IPS-18a (cell line): ENCODE data around the gene AQP12B.

ENCODE experiments used
- H3K27ac ChIP-seq: one replicate; pipeline ENCODE4 v1.5.1; 2013; ENCODE audit warnings: low read length
- H3K27me3 ChIP-seq: one replicate; pipeline ENCODE4 v1.6.1; 2013; ENCODE audit warnings: mild to moderate bottlenecking, low read length; ENCODE audit not compliant: control insufficient read depth, insufficient read depth
- H3K36me3 ChIP-seq: one replicate; pipeline ENCODE4 v1.6.1; 2013; ENCODE audit warnings: low read depth, low read length; ENCODE audit not compliant: control insufficient read depth
- H3K4me1 ChIP-seq: one replicate; pipeline ENCODE4 v1.6.1; 2013; ENCODE audit warnings: low read depth, low read length; ENCODE audit not compliant: control insufficient read depth
- H3K4me3 ChIP-seq: one replicate; pipeline ENCODE4 v1.5.1; 2013; ENCODE audit warnings: low read length
- H3K9ac ChIP-seq: one replicate; pipeline ENCODE4 v1.6.1; 2013; ENCODE audit warnings: mild to moderate bottlenecking, low read length, moderate library complexity
- H3K9me3 ChIP-seq: one replicate; pipeline ENCODE4 v1.6.1; 2013; ENCODE audit warnings: low read depth, low read length; ENCODE audit not compliant: control insufficient read depth

AQP12B gene

GRCh38 chr2:240630771-240631547, 51.7 kb downstream of the AQP12B start:
- Histone ChIP-seq H3K9ac (no peak overlapping the region), H3K27ac (no peak overlapping the region), H3K9me3 (peaks cover 6% of the 10 kb centered on the region), H3K27me3 (no peaks in the 10 kb centered on the region), H3K4me3 (no peak overlapping the region), H3K36me3 (no peaks in the 10 kb centered on the region), H3K4me1 (no peaks in the 10 kb centered on the region)

- Histone ChIP-seq H3K4me3 (no peak overlapping the region), H3K9me3 (peaks cover 6% of the 10 kb centered on the region), H3K9ac (no peak overlapping the region), H3K4me1 (no peaks in the 10 kb centered on the region), H3K27me3 (no peaks in the 10 kb centered on the region), H3K36me3 (no peaks in the 10 kb centered on the region), H3K27ac (no peak overlapping the region)
Observed at GRCh38 chr2:240629968-240630770, 52.5 kb downstream of the AQP12B start.

GRCh38 chr2:240629619-240629967, 53.1 kb downstream of the AQP12B start:
- Histone ChIP-seq H3K9me3 (peaks cover 6% of the 10 kb centered on the region), H3K27ac (no peak overlapping the region), H3K4me1 (no peaks in the 10 kb centered on the region), H3K36me3 (no peaks in the 10 kb centered on the region), H3K4me3 (no peak overlapping the region), H3K9ac (no peak overlapping the region), H3K27me3 (no peaks in the 10 kb centered on the region)

- Histone ChIP-seq H3K9me3 (peaks cover 5% of the 10 kb centered on the region), H3K36me3 (no peaks in the 10 kb centered on the region), H3K4me3 (no peak overlapping the region), H3K27ac (no peak overlapping the region), H3K4me1 (no peaks in the 10 kb centered on the region), H3K9ac (no peak overlapping the region), H3K27me3 (no peaks in the 10 kb centered on the region)
Observed at GRCh38 chr2:240628808-240629618, 53.7 kb downstream of the AQP12B start.

DNA sequence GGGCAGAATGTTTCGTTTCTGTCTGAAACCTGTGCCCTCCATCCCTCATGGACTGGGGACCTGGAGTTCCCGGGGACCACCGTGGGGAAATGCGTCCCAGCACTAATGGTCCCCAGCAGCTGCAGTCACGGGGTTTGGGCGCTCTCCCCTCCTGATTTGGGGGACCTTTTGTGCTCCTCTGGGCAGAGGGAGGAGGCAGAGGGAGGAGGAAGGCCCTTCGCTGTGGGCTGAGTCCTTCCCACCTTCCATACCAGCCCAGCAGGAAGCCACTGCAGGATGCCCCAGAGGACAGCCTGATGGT, 54.2 kb downstream of the AQP12B start:
- H3K4me1 ChIP-seq = no peaks in the 10 kb centered on the region
- H3K9ac ChIP-seq = no peak overlapping the region
- no peak overlapping the region for H3K27ac ChIP-seq
- H3K4me3 ChIP-seq = no peak overlapping the region
- no peaks in the 10 kb centered on the region for H3K36me3 ChIP-seq
- no peaks in the 10 kb centered on the region for H3K9me3 ChIP-seq
- H3K27me3 ChIP-seq = no peaks in the 10 kb centered on the region

GRCh38 chr2:240627736-240628506, 54.8 kb downstream of the AQP12B start:
- no peak overlapping the region for H3K9ac ChIP-seq
- no peaks in the 10 kb centered on the region for H3K9me3 ChIP-seq
- H3K36me3 ChIP-seq = no peaks in the 10 kb centered on the region
- no peak overlapping the region for H3K4me3 ChIP-seq
- no peaks in the 10 kb centered on the region for H3K27me3 ChIP-seq
- no peak overlapping the region for H3K27ac ChIP-seq
- no peaks in the 10 kb centered on the region for H3K4me1 ChIP-seq

DNA sequence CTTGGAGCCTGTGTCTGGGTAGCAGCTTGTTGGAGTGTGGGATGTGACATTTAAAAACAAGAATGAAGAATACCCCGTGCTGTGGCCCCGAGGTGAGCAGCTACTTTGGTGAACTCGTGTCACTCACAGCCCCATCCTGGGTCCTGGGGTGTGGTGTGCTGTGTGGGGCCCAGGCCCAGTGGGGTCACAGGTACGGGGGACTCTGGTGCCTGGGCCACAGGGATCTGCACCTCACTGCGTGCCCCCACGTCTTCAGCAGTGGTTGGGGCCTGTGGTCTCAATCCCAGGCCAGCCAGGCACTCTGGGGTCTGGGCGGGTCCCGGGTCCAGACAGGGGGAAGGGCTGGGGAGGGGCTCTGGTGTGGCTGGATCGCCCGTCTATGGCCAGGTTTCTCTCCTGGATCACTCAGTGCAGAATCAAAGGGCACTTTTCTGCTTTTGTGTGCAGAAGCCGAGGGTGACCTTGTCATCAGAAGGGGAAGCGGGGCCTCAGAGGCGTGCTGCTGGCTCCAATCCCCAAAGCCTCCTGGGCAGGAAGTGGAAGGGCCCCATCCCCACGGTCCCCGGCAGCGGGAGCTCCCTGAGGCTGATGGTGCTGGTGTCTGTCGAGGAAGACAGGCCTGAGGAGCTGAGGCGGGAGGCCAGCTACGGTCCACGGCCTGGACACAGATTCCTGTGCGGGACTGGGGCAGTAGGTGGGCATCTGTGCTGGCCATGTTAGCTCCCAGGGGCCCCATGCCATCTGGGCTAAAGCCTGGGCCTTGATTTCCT, 56.0 kb downstream of the AQP12B start:
- Histone ChIP-seq H3K4me1 (no peaks in the 10 kb centered on the region), H3K36me3 (no peaks in the 10 kb centered on the region), H3K27ac (no peak overlapping the region), H3K9me3 (no peaks in the 10 kb centered on the region), H3K9ac (no peak overlapping the region), H3K4me3 (no peak overlapping the region), H3K27me3 (no peaks in the 10 kb centered on the region)
